Gastroesophageal sphincter (tissue), 4 donors: Measurements from ENCODE around the gene SNX25. TPM values are rescaled to one million over a fixed set of nuclear protein-coding genes. Genes with fewer than 3 reads are reported as not detected.

Experiments used
- ATAC-seq: fragments of 150-250 bp; one replicate; pipeline ENCODE4 v1.9.1; 2016; ENCODE audit warnings: mild to moderate bottlenecking, moderate library complexity
- H3K27ac ChIP-seq, 4 donors: fragments of 200-600 bp; sonication (generic) in 3 of 4; 1 replicate in 3 of 4; 2 replicates in 1 of 4; pipeline ENCODE4 v1.5.1; 2016 to 2019
- H3K27me3 ChIP-seq: fragments of 200-600 bp; sonication (generic); one replicate; pipeline ENCODE4 v1.5.1; 2019
- H3K36me3 ChIP-seq, 2 donors: fragments of 200-600 bp; sonication (generic); one replicate each; pipeline ENCODE4 v1.5.1; 2019; ENCODE audit warnings: control low read depth in 1 of 2
- H3K4me1 ChIP-seq, 3 donors: fragments of 200-600 bp; sonication (generic); 1 replicate in 2 of 3; 2 replicates in 1 of 3; pipeline ENCODE4 v1.5.1; 2016 to 2019; ENCODE audit warnings: control low read depth in 2 of 3
- H3K4me3 ChIP-seq, 2 donors: fragments of 200-600 bp; sonication (generic); one replicate each; pipeline ENCODE4 v1.5.1; 2019; ENCODE audit warnings: mild to moderate bottlenecking in 1 of 2, moderate library complexity in 1 of 2
- H3K9me3 ChIP-seq, 3 donors: fragments of 200-600 bp; sonication (generic); one replicate each; pipeline ENCODE4 v1.5.1; 2017 to 2019; ENCODE audit warnings: control low read depth in 2 of 3
- CTCF ChIP-seq, 4 experiments: fragments of 200-600 bp in 2 of 4; fragments of 450-650 bp in 2 of 4; sonication (generic) in 1 of 4; IDR thresholded peaks; one replicate each; pipeline ENCODE4 v1.5.1; 2017 to 2019; ENCODE audit warnings: antibody characterized with exemption in 4 of 4, mild to moderate bottlenecking in 2 of 4, moderate library complexity in 2 of 4
- EP300 ChIP-seq: sonication (generic); formaldehyde crosslinking; IDR thresholded peaks from one replicate; pipeline ENCODE4 v1.6.1; 2017; ENCODE audit warnings: antibody characterized with exemption, mild to moderate bottlenecking
- POLR2A ChIP-seq, 2 donors: fragments of 450-650 bp; IDR thresholded peaks; one replicate each; pipeline ENCODE4 v1.6.1; 2017; ENCODE audit warnings: antibody characterized with exemption in 2 of 2, mild to moderate bottlenecking in 2 of 2, moderate library complexity in 1 of 2
- POLR2AphosphoS5 ChIP-seq: sonication (generic); formaldehyde crosslinking; IDR thresholded peaks from one replicate; pipeline ENCODE4 v1.6.1; 2017; ENCODE audit warnings: antibody characterized with exemption
- WGBS, 2 donors: methylation state at CpG; one replicate each; pipeline ENCODE4 v1.1.5; 2018; ENCODE audit warnings: low coverage in 1 of 2; 5-methylcytosine and 5-hydroxymethylcytosine counted together
- total RNA-seq, 4 donors: library from RNA; depleted of rRNA; stranded (reverse); fragments of >200 nt; gene quantifications; one replicate each; pipeline ENCODE4 v1.1.0, GENCODE V29; 2016

Gene SNX25
- total RNA-seq, 4 donors from 2014 or later = 17.9 to 30.5 (median 24.9) TPM

GRCh38 chr4:185211035-185211434, 1.6 kb downstream of the SNX25 start:
- WGBS, 2 donors = 50 to 62% methylated on average over 5 of the region's 5 CpGs
- no peaks in the 10 kb centered on the region for H3K36me3 ChIP-seq
- no peaks in the 10 kb centered on the region for H3K9me3 ChIP-seq
- no peak for ATAC-seq
- H3K27me3 ChIP-seq = no peaks in the 10 kb centered on the region
- TF ChIP-seq EP300 = no peak
- peaks cover 0 to 36% (median 3%) of the 10 kb centered on the region in 3 donors for H3K4me1 ChIP-seq
- peak overlapping the region; percentile 71 to 91 for H3K4me3 ChIP-seq
- H3K27ac ChIP-seq = peak overlapping the region; percentile 75 to 95 (median 94)

GRCh38 chr4:185211641-185212040, 2.2 kb downstream of the SNX25 start:
- no peak for TF ChIP-seq EP300
- TF ChIP-seq POLR2A (IDR thresholded peaks at IDR 0.05) = no peak
- no peak for TF ChIP-seq POLR2AphosphoS5
- Histone ChIP-seq H3K27me3 (no peaks in the 10 kb centered on the region), H3K4me3 (no peak overlapping the region), H3K9me3 (no peaks in the 10 kb centered on the region), H3K27ac (peak overlapping the region in 2 of 4 donors; percentile 95), H3K36me3 (no peaks in the 10 kb centered on the region), H3K4me1 (peaks cover 0 to 37% (median 3%) of the 10 kb centered on the region in 3 donors)
- no peak for ATAC-seq
- 53 to 83% methylated on average over 2 of the region's 2 CpGs for WGBS, 2 donors

- ATAC-seq = no peak
- 43 to 90% methylated on average over 1 of the region's 4 CpGs for WGBS, 2 donors
- H3K27ac ChIP-seq = no peak overlapping the region
- no peaks in the 10 kb centered on the region for H3K27me3 ChIP-seq
- H3K36me3 ChIP-seq = no peaks in the 10 kb centered on the region
- peaks cover 0 to 47% (median 3%) of the 10 kb centered on the region in 3 donors for H3K4me1 ChIP-seq
- no peak overlapping the region for H3K4me3 ChIP-seq
- H3K9me3 ChIP-seq = no peaks in the 10 kb centered on the region
- TF ChIP-seq CTCF (IDR thresholded peaks at IDR 0.05) (no peak), POLR2A (IDR thresholded peaks at IDR 0.05) (no peak), POLR2AphosphoS5 (no peak), EP300 (no peak)
Measured at GRCh38 chr4:185212581-185212980, 3.2 kb downstream of the SNX25 start.

- H3K9me3 ChIP-seq = no peaks in the 10 kb centered on the region
- peaks cover 0 to 51% (median 3%) of the 10 kb centered on the region in 3 donors for H3K4me1 ChIP-seq
- WGBS, 2 donors = 89 to 96% methylated on average over 3 to 4 of the region's 4 CpGs
- H3K4me3 ChIP-seq = no peak overlapping the region
- no peak overlapping the region for H3K27ac ChIP-seq
- ATAC-seq = no peak
- TF ChIP-seq POLR2A (IDR thresholded peaks at IDR 0.05) (no peak), EP300 (no peak), POLR2AphosphoS5 (no peak), CTCF (IDR thresholded peaks at IDR 0.05) (no peak)
- no peaks in the 10 kb centered on the region for H3K36me3 ChIP-seq
- H3K27me3 ChIP-seq = no peaks in the 10 kb centered on the region
Measured at GRCh38 chr4:185213877-185214276, 4.5 kb downstream of the SNX25 start.

- no peaks in the 10 kb centered on the region for H3K9me3 ChIP-seq
- H3K27me3 ChIP-seq = no peaks in the 10 kb centered on the region
- peaks cover 0 to 60% (median 3%) of the 10 kb centered on the region in 3 donors for H3K4me1 ChIP-seq
- no peak for ATAC-seq
- TF ChIP-seq POLR2A (IDR thresholded peaks at IDR 0.05) (no peak), POLR2AphosphoS5 (no peak), CTCF (IDR thresholded peaks at IDR 0.05) (no peak), EP300 (no peak)
- H3K4me3 ChIP-seq = no peak overlapping the region
- H3K27ac ChIP-seq = peak overlapping the region in 1 of 4 donors; percentile 40
- WGBS, 2 donors = 7 to 39% methylated on average over 2 of the region's 2 CpGs
- no peaks in the 10 kb centered on the region for H3K36me3 ChIP-seq
Measured at GRCh38 chr4:185215261-185215660, 5.9 kb downstream of the SNX25 start.

GRCh38 chr4:185217408-185217975, 8.1 kb downstream of the SNX25 start:
- Histone ChIP-seq H3K4me3 (no peak overlapping the region), H3K9me3 (no peaks in the 10 kb centered on the region), H3K4me1 (peaks cover 0 to 47% (median 0%) of the 10 kb centered on the region in 3 donors), H3K36me3 (no peaks in the 10 kb centered on the region), H3K27ac (no peak overlapping the region), H3K27me3 (no peaks in the 10 kb centered on the region)
- no peak for ATAC-seq
- WGBS, 2 donors = 74 to 79% methylated on average over 5 to 6 of the region's 6 CpGs
- TF ChIP-seq POLR2AphosphoS5 = no peak
- no peak for TF ChIP-seq CTCF (IDR thresholded peaks at IDR 0.05)
- no peak for TF ChIP-seq EP300
- TF ChIP-seq POLR2A (IDR thresholded peaks at IDR 0.05) = no peak
